22Rv1 (cell line): Measurements from ENCODE around the gene MFAP4.

Source experiments
- CTCF ChIP-seq: fragments of 450-650 bp; IDR thresholded peaks from 2 replicates; pipeline ENCODE4 v1.5.1; 2017; ENCODE audit warnings: mild to moderate bottlenecking
- ZFX ChIP-seq: fragments of 450-650 bp; IDR thresholded peaks from 2 replicates; pipeline ENCODE4 v1.6.1; 2017; ENCODE audit warnings: antibody characterized with exemption, borderline replicate concordance

DNA sequence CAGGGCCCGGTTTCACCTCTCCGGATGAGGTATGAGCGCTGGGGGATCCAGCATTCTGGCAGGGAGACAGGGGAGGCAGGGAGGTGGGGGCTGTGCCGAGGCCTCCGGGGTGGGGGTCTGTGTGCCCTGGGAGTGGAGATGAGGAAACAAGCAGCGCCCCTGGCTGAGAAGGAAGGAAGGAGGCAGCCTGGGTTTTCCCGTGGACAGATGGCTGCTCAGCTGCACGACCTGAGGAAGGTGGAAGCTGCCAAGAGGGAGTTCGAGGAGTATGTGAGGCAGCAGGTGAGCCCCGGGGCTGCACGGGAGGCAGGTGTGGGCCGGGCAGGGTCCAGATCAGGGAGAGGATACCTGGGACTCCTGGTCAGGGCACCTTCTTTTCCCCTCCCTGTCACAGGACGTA, 28.3 kb upstream of the MFAP4 start:
- TF ChIP-seq CTCF: no peak
- TF ChIP-seq ZFX: no peak
